Central memory CD8-positive, alpha-beta T cell (primary cell): Measurements from ENCODE around the gene GDPD5.

ENCODE experiments used
- ATAC-seq: fragments of 150-1000 bp; cut with Tn5 transposase; replicated peaks from 2 replicates; pipeline ENCODE4 v1.10.0; 2022; ENCODE audit warnings: mild to moderate bottlenecking, moderate FRiP score, moderate number of reproducible peaks; ENCODE audit not compliant: poor library complexity, severe bottlenecking; ENCODE audit errors: extremely low read depth
- DNase-seq, 2 donors: peaks; one replicate each; pipeline ENCODE4 v3.0.0; 2021; ENCODE audit warnings: low spot score in 2 of 2
- H3K27ac Mint-ChIP-seq: one replicate; pipeline ENCODE4 v1.8.0; 2022; ENCODE audit warnings: low read depth, mild to moderate bottlenecking, moderate library complexity, mixed read lengths
- H3K27me3 Mint-ChIP-seq: one replicate; pipeline ENCODE4 v1.8.0; 2022; ENCODE audit warnings: mixed read lengths
- H3K36me3 Mint-ChIP-seq: one replicate; pipeline ENCODE4 v1.8.0; 2022; ENCODE audit warnings: mild to moderate bottlenecking, moderate library complexity, mixed read lengths; ENCODE audit not compliant: insufficient read depth
- H3K4me1 Mint-ChIP-seq: one replicate; pipeline ENCODE4 v1.8.0; 2022; ENCODE audit warnings: mixed read lengths
- H3K4me3 Mint-ChIP-seq: one replicate; pipeline ENCODE4 v1.8.0; 2022; ENCODE audit warnings: mild to moderate bottlenecking, moderate library complexity, mixed read lengths
- H3K9me3 Mint-ChIP-seq: one replicate; pipeline ENCODE4 v1.8.0; 2022; ENCODE audit warnings: mixed read lengths

Gene GDPD5

DNA sequence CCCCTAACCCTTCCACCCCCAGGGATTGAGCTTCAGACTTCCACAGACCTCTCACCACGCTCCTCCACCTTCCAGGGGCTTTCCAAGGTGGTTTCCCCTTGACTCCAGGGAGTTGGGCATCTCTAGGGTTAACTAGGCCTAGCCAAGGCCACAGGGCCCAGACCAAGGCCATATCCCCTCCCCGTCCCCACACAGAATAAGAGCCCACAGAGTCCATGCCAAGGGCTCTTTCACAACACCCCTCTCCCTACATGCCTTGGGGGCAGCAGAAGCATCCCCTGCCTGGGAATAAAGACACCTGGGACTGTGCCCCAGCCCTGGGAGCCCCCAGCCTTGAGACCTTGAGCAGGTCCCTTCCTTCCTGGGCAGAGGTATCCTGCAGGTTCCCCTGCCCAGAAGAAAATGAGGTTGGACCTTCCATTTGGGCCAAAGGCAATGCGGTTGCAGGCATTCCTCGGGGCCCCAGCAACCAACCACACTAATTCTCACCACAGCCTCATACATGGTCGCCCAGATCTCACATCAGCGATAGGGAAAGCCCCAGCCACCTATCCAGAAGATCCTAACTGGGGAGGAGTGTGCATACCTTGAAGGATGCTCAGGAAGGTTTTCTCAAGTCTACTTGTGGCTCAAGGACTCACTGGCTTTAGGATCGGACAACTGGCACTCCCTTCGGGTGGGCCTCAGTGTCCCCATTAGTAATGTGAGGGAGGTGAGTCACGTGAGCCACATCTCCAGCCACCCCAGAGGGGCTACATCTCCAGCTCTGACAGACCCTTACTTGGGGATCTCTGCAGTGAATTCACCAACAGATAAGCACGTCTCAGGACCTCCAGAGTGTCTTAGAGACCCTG is 1.7 kb downstream of the GDPD5 start:
- no peaks in the 10 kb centered on the region for H3K9me3 Mint-ChIP-seq
- H3K4me3 Mint-ChIP-seq, result peak overlapping the region; percentile 77
- DNase-seq, result no peak
- H3K27ac Mint-ChIP-seq, result peak overlapping the region; percentile 30
- H3K27me3 Mint-ChIP-seq, result no peaks in the 10 kb centered on the region
- peaks cover 5% of the 10 kb centered on the region for H3K36me3 Mint-ChIP-seq
- H3K4me1 Mint-ChIP-seq, result peaks cover 40% of the 10 kb centered on the region
- peak; percentile 27 for ATAC-seq

GRCh38 chr11:75523189-75523588 is 2.6 kb downstream of the GDPD5 start:
- H3K36me3 Mint-ChIP-seq, result peaks cover 7% of the 10 kb centered on the region
- peak overlapping the region; percentile 77 for H3K4me3 Mint-ChIP-seq
- no peak for ATAC-seq
- H3K9me3 Mint-ChIP-seq, result no peaks in the 10 kb centered on the region
- no peaks in the 10 kb centered on the region for H3K27me3 Mint-ChIP-seq
- peaks cover 40% of the 10 kb centered on the region for H3K4me1 Mint-ChIP-seq
- peak overlapping the region; percentile 30 for H3K27ac Mint-ChIP-seq
- no peak for DNase-seq

- H3K27me3 Mint-ChIP-seq, result no peaks in the 10 kb centered on the region
- H3K4me1 Mint-ChIP-seq, result peaks cover 45% of the 10 kb centered on the region
- H3K36me3 Mint-ChIP-seq, result peaks cover 5% of the 10 kb centered on the region
- ATAC-seq (no peak), DNase-seq (no peak)
- H3K27ac Mint-ChIP-seq, result no peak overlapping the region
- H3K9me3 Mint-ChIP-seq, result no peaks in the 10 kb centered on the region
- H3K4me3 Mint-ChIP-seq, result no peak overlapping the region
Measured at GRCh38 chr11:75522286-75523044, 3.3 kb downstream of the GDPD5 start.

GRCh38 chr11:75520688-75521087 is 5.1 kb downstream of the GDPD5 start:
- H3K4me1 Mint-ChIP-seq, result peaks cover 63% of the 10 kb centered on the region
- ATAC-seq (no peak), DNase-seq (no peak)

GRCh38 chr11:75518771-75519653 is 6.7 kb downstream of the GDPD5 start:
- Mint-ChIP-seq H3K4me1 (peaks cover 62% of the 10 kb centered on the region), H3K36me3 (peaks cover 6% of the 10 kb centered on the region), H3K9me3 (no peaks in the 10 kb centered on the region), H3K4me3 (no peak overlapping the region), H3K27ac (peak overlapping the region; percentile 78), H3K27me3 (no peaks in the 10 kb centered on the region)
- ATAC-seq (no peak), DNase-seq (no peak)

More at GRCh38 chr11:75520688-75521087, 5.1 kb downstream of the GDPD5 start:
- H3K27me3 Mint-ChIP-seq, result no peaks in the 10 kb centered on the region
- no peaks in the 10 kb centered on the region for H3K9me3 Mint-ChIP-seq
- no peak overlapping the region for H3K4me3 Mint-ChIP-seq
- H3K36me3 Mint-ChIP-seq, result peaks cover 6% of the 10 kb centered on the region
- H3K27ac Mint-ChIP-seq, result peak overlapping the region; percentile 53

DNA sequence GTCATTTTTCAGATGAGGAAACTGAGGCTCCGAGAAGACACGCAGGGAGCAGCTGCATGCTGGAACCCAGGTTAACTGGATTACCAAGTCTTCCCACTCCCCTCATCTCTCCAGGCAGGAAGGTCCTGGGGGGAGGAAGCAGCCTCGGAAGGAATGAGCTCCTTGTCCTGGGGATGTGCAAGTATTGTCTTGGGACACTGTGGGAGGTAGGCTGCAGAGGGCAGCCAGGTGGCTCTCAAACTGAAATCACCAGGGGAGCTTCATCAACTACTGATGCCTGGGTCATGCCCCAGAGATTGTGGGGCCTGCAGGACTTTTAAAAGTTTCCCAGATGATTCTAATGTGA is 7.6 kb downstream of the GDPD5 start:
- DNase-seq, result no peak
- peaks cover 53% of the 10 kb centered on the region for H3K4me1 Mint-ChIP-seq

DNA sequence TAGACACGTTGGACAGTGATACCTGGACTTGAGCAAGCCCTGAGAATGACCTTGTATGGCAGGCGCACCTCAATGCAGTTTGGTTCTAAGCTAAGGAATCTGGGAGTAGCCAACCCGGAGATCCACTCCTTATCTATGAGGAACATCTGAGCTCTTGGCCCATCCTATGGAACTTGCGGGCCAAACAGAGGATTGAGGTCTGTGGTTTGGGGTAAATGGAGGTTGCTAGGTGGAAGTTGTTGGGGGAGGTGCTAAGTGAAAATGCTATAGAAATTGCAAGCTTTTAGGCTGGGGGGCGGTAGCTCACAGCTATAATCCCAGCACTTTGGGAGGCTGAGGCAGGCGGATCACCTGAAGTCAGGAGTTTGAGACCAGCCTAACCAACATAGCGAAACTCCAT is 8.9 kb downstream of the GDPD5 start:
- Mint-ChIP-seq H3K27ac (peak overlapping the region; percentile 78), H3K4me3 (peak overlapping the region; percentile 46), H3K4me1 (peaks cover 46% of the 10 kb centered on the region)

More for the DNA sequence above, 7.6 kb downstream of the GDPD5 start:
- H3K4me3 Mint-ChIP-seq, result no peak overlapping the region
- no peaks in the 10 kb centered on the region for H3K9me3 Mint-ChIP-seq
- no peak for ATAC-seq
- no peaks in the 10 kb centered on the region for H3K27me3 Mint-ChIP-seq
- peaks cover 4% of the 10 kb centered on the region for H3K36me3 Mint-ChIP-seq
- H3K27ac Mint-ChIP-seq, result peak overlapping the region; percentile 78

DNA sequence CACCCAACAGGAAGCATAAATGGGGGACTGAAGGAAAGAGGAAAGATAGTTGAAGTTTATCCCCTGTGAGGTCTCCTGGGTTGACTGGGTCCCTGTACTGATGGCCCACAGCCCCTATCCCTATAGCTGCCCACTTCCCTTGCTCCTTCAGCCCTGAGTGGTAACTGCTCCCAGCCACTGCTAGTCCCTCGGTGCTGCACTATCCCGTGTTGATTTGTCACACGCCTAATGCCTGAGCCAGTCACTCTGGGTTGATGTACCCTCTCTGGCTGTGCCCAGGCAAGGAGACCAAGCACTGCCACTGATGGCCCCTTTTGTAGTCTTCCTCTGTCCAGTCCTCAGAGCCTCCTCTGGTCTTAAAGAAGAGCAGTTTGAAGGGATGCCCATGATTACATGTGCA is 9.6 kb downstream of the GDPD5 start:
- Mint-ChIP-seq H3K27ac (peak overlapping the region; percentile 30), H3K9me3 (no peaks in the 10 kb centered on the region), H3K4me3 (no peak overlapping the region), H3K4me1 (peaks cover 42% of the 10 kb centered on the region), H3K36me3 (peaks cover 4% of the 10 kb centered on the region), H3K27me3 (no peaks in the 10 kb centered on the region)
- ATAC-seq, result no peak
- no peak for DNase-seq

More for the DNA sequence above, 8.9 kb downstream of the GDPD5 start:
- Mint-ChIP-seq H3K27me3 (no peaks in the 10 kb centered on the region), H3K36me3 (peaks cover 4% of the 10 kb centered on the region), H3K9me3 (no peaks in the 10 kb centered on the region)
- DNase-seq, result no peak
- no peak for ATAC-seq

DNA sequence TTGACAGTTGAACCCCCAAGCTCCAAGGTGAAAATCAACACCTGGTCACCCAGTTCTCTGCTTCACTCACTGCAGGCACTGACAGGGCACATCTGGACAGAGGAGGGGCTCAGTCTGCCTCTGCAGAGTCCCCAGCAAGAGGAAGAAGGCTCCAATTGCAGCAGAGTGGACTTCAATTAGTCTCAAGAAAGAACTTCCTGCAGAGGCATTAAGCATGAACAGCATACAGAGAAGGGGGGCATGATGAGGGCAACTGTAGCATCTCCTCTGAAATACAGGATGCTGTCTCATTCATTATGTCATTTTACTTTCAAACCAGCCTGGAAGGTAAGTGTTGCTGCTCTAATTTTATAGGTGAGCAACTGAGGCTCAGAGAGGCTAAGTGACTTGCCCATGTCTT is 11.1 kb downstream of the GDPD5 start:
- no peak for ATAC-seq
- peaks cover 42% of the 10 kb centered on the region for H3K4me1 Mint-ChIP-seq
- no peaks in the 10 kb centered on the region for H3K9me3 Mint-ChIP-seq
- DNase-seq, result no peak
- no peaks in the 10 kb centered on the region for H3K27me3 Mint-ChIP-seq
- H3K4me3 Mint-ChIP-seq, result no peak overlapping the region
- H3K36me3 Mint-ChIP-seq, result peaks cover 4% of the 10 kb centered on the region
- peak overlapping the region; percentile 41 for H3K27ac Mint-ChIP-seq

DNA sequence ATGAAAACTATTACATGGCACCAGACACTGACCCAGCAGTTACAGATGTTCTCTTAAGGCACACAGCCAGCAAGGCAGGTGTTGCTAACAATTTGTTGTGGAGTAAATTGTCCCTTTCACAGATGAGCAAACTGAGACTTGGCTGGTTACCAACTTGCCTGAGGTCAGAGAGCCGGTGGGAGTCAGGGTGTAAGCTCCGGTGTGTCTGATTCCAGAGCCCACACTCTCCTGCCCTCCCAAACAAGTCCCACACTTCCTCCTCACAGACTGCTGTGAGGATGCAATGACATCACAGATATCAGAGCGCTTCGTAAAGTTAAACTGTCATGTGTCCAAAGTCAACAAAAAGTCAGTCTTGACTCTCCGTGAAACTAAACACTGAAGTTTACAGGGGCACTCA is 12.5 kb downstream of the GDPD5 start:
- no peaks in the 10 kb centered on the region for H3K27me3 Mint-ChIP-seq
- peaks cover 47% of the 10 kb centered on the region for H3K4me1 Mint-ChIP-seq
- no peak overlapping the region for H3K4me3 Mint-ChIP-seq
- DNase-seq, result no peak
- H3K9me3 Mint-ChIP-seq, result no peaks in the 10 kb centered on the region
- no peak for ATAC-seq
- H3K27ac Mint-ChIP-seq, result no peak overlapping the region
- H3K36me3 Mint-ChIP-seq, result peaks cover 2% of the 10 kb centered on the region

DNA sequence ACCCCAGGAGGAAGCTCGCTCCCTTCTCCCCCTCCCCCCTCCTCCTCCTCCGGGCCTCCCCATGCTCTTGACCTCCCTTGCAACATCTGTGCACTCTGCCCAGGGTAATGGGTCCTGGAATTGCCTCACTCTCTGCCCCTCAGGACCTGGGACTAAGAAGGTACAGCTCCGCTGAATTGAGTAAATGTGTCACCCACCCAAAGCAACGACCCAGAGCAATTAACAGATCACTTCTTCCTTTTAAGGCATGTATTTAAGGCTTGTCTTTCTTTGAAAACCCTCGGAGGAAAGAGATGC is 15.1 kb downstream of the GDPD5 start:
- Mint-ChIP-seq H3K36me3 (no peaks in the 10 kb centered on the region), H3K4me3 (no peak overlapping the region), H3K27ac (no peak overlapping the region), H3K27me3 (no peaks in the 10 kb centered on the region), H3K4me1 (peaks cover 35% of the 10 kb centered on the region), H3K9me3 (no peaks in the 10 kb centered on the region)
- DNase-seq (no peak), ATAC-seq (no peak)

GRCh38 chr11:75510004-75510722 is 15.6 kb downstream of the GDPD5 start:
- Mint-ChIP-seq H3K36me3 (no peaks in the 10 kb centered on the region), H3K4me3 (no peak overlapping the region), H3K27me3 (no peaks in the 10 kb centered on the region), H3K4me1 (peaks cover 30% of the 10 kb centered on the region), H3K27ac (no peak overlapping the region), H3K9me3 (no peaks in the 10 kb centered on the region)
- no peak for ATAC-seq
- no peak for DNase-seq
